Fibroblast of lung (primary cell): ENCODE data around the gene MCIDAS. TPM values are rescaled to one million over a fixed set of nuclear protein-coding genes. Genes with fewer than 3 reads are reported as not detected.

ENCODE experiments used
- DNase-seq, 2 donors: peaks; one replicate each; pipeline versions ENCODE4 v3.0.0 to v3.0.0-alpha.2; 2010; ENCODE audit warnings: low read depth in 2 of 2
- H2AFZ ChIP-seq: 2 replicates; pipeline ENCODE4 v1.5.1; 2012; ENCODE audit warnings: low read length, control low read depth, inconsistent platforms
- H3K27ac ChIP-seq: 2 replicates; pipeline ENCODE4 v1.5.1; 2011; ENCODE audit warnings: low read length, control low read depth; ENCODE audit not compliant: insufficient read depth
- H3K27me3 ChIP-seq: 2 replicates; pipeline ENCODE4 v1.5.1; 2011; ENCODE audit warnings: mild to moderate bottlenecking, low read length; ENCODE audit not compliant: control insufficient read depth, insufficient read depth
- H3K36me3 ChIP-seq: 2 replicates; pipeline ENCODE4 v1.5.1; 2011; ENCODE audit warnings: low read length; ENCODE audit not compliant: control insufficient read depth, insufficient read depth
- H3K4me1 ChIP-seq: 2 replicates; pipeline ENCODE4 v1.5.1; 2011; ENCODE audit warnings: low read length; ENCODE audit not compliant: control insufficient read depth, insufficient read depth; ENCODE audit errors: extremely low read depth
- H3K4me2 ChIP-seq: 2 replicates; pipeline ENCODE4 v1.5.1; 2011; ENCODE audit warnings: low read length, control low read depth; ENCODE audit not compliant: insufficient read depth; ENCODE audit errors: extremely low read depth
- H3K4me3 ChIP-seq, 4 experiments: fragments of 200-600 bp in 1 of 4; sonication (generic) in 1 of 4; replicated peaks in 1 of 4; 2 replicates each; pipeline ENCODE4 v1.5.1; 2011 to 2016; ENCODE audit warnings: low read length in 4 of 4, low read depth in 3 of 4, mild to moderate bottlenecking in 3 of 4, control low read depth in 2 of 4, inconsistent platforms in 1 of 4, mixed read lengths in 1 of 4; ENCODE audit not compliant: insufficient read depth in 1 of 4; ENCODE audit errors: control extremely low read depth in 1 of 4
- H3K79me2 ChIP-seq: 2 replicates; pipeline ENCODE4 v1.5.1; 2012; ENCODE audit warnings: mild to moderate bottlenecking, low read length, inconsistent platforms; ENCODE audit not compliant: control insufficient read depth, insufficient read depth
- H3K9ac ChIP-seq: 2 replicates; pipeline ENCODE4 v1.5.1; 2011; ENCODE audit warnings: mild to moderate bottlenecking, low read length, control low read depth; ENCODE audit not compliant: insufficient read depth
- H3K9me3 ChIP-seq: 2 replicates; pipeline ENCODE4 v1.5.1; 2012; ENCODE audit warnings: low read depth, low read length; ENCODE audit not compliant: control insufficient read depth, insufficient read depth
- H4K20me1 ChIP-seq: 2 replicates; pipeline ENCODE4 v1.5.1; 2011; ENCODE audit warnings: low read length; ENCODE audit not compliant: control insufficient read depth, insufficient read depth; ENCODE audit errors: extremely low read depth
- CTCF ChIP-seq, 2 donors: IDR thresholded peaks in 1 of 2; conservative IDR thresholded peaks in 1 of 2; 1 replicate in 1 of 2; 2 replicates in 1 of 2; pipeline ENCODE4 v1.5.1; 2011 to 2012; ENCODE audit warnings: low read length in 2 of 2, control low read depth in 1 of 2, inconsistent platforms in 1 of 2, low read depth in 1 of 2, mild to moderate bottlenecking in 1 of 2
- EZH2 ChIP-seq: IDR thresholded peaks from 2 replicates; pipeline ENCODE4 v1.5.1; 2012; ENCODE audit warnings: low read length, control low read depth, mild to moderate bottlenecking; ENCODE audit errors: missing control alignments
- polyA plus RNA-seq, 2 donors: library from polyadenylated mRNA; depleted of rRNA in 1 of 2; stranded (reverse) in 1 of 2; unstranded in 1 of 2; fragments of >200 nt; gene quantifications; 2 replicates each; pipeline ENCODE4 v1.2.1, GENCODE V29; 2011 to 2012; ENCODE audit warnings: missing spikeins in 1 of 2
- total RNA-seq: library from RNA; depleted of rRNA; stranded (reverse); fragments of >200 nt; gene quantifications from 2 replicates; pipeline ENCODE4 v1.2.1, GENCODE V29; 2014

Gene MCIDAS
- total and polyA plus RNA-seq, 2 donors (not counting 1 experiment from before 2014, with no cell fraction given): not detected

GRCh38 chr5:55232271-55232984 lies 5.3 kb upstream of the MCIDAS start:
- TF ChIP-seq CTCF (conservative IDR thresholded peaks at IDR 0.05 in 1 of 2, IDR thresholded peaks at IDR 0.05 in 1 of 2; ENCODE audit: low read depth in 1 of 2, low read length in 2 of 2): no peak
- TF ChIP-seq EZH2: peak; percentile 95
- no peak overlapping the region for H3K27ac ChIP-seq
- H3K27me3 ChIP-seq: peaks cover 60% of the 10 kb centered on the region
- H3K9ac ChIP-seq: no peak overlapping the region
- H3K36me3 ChIP-seq: no peaks in the 10 kb centered on the region
- peaks cover 2% of the 10 kb centered on the region for H3K4me1 ChIP-seq
- H4K20me1 ChIP-seq: no peaks in the 10 kb centered on the region
- peak overlapping the region; percentile 46 for H3K4me2 ChIP-seq
- peak overlapping the region; percentile 41 to 57 (median 48) for H3K4me3 ChIP-seq
- DNase-seq: peak in 1 of 2 donors; percentile 13
- no peaks in the 10 kb centered on the region for H3K9me3 ChIP-seq
- no peaks in the 10 kb centered on the region for H3K79me2 ChIP-seq
- peak overlapping the region; percentile 3 for H2AFZ ChIP-seq

GRCh38 chr5:55231919-55232270 lies 4.8 kb upstream of the MCIDAS start:
- peak overlapping the region; percentile 75 for H3K4me2 ChIP-seq
- no peak overlapping the region for H3K4me3 ChIP-seq
- H2AFZ ChIP-seq: no peak overlapping the region
- peak in 1 of 2 donors; percentile 45 for DNase-seq
- H3K27ac ChIP-seq: no peak overlapping the region
- peaks cover 2% of the 10 kb centered on the region for H3K4me1 ChIP-seq
- no peaks in the 10 kb centered on the region for H4K20me1 ChIP-seq
- H3K79me2 ChIP-seq: no peaks in the 10 kb centered on the region
- no peak overlapping the region for H3K9ac ChIP-seq
- H3K9me3 ChIP-seq: no peaks in the 10 kb centered on the region
- H3K36me3 ChIP-seq: no peaks in the 10 kb centered on the region
- TF ChIP-seq EZH2: no peak
- no peak for TF ChIP-seq CTCF (conservative IDR thresholded peaks at IDR 0.05 in 1 of 2, IDR thresholded peaks at IDR 0.05 in 1 of 2; ENCODE audit: low read depth in 1 of 2, low read length in 2 of 2)
- H3K27me3 ChIP-seq: peaks cover 63% of the 10 kb centered on the region

GRCh38 chr5:55231029-55231918 lies 4.2 kb upstream of the MCIDAS start:
- Histone ChIP-seq H3K4me3 (no peak overlapping the region), H2AFZ (no peak overlapping the region)

More at GRCh38 chr5:55231029-55231918, 4.2 kb upstream of the MCIDAS start:
- Histone ChIP-seq H3K9me3 (no peaks in the 10 kb centered on the region), H3K4me2 (peak overlapping the region; percentile 75), H3K27ac (no peak overlapping the region), H3K27me3 (peaks cover 69% of the 10 kb centered on the region), H3K36me3 (no peaks in the 10 kb centered on the region), H3K4me1 (peaks cover 2% of the 10 kb centered on the region), H3K9ac (no peak overlapping the region), H3K79me2 (no peaks in the 10 kb centered on the region), H4K20me1 (no peaks in the 10 kb centered on the region)
- peak; percentile 74 for TF ChIP-seq EZH2
- peak in 1 of 2 donors; percentile 7 for TF ChIP-seq CTCF (conservative IDR thresholded peaks at IDR 0.05 in 1 of 2, IDR thresholded peaks at IDR 0.05 in 1 of 2; ENCODE audit: low read depth in 1 of 2, low read length in 2 of 2)
- peak in 1 of 2 donors; percentile 12 for DNase-seq
